Uterus (tissue), 4 donors: ENCODE results near the gene STOX2. TPM values are rescaled to one million over a fixed set of nuclear protein-coding genes. Genes with fewer than 3 reads are reported as not detected.

ENCODE experiments used
- DNase-seq, 2 donors: peaks; one replicate each; pipeline ENCODE4 v3.0.0-alpha.2; 2019 to 2020
- H3K27ac ChIP-seq, 2 donors: fragments of 200-600 bp; sonication (generic); 1 replicate in 1 of 2; 2 replicates in 1 of 2; pipeline ENCODE4 v1.5.1; 2016 to 2018
- H3K27me3 ChIP-seq, 2 donors: fragments of 200-600 bp; sonication (generic); one replicate each; pipeline ENCODE4 v1.5.1; 2018 to 2019; ENCODE audit warnings: control low read depth in 1 of 2
- H3K36me3 ChIP-seq, 2 donors: fragments of 200-600 bp; sonication (generic); one replicate each; pipeline ENCODE4 v1.5.1; 2019; ENCODE audit warnings: control low read depth in 1 of 2
- H3K4me1 ChIP-seq, 2 donors: fragments of 200-600 bp; sonication (generic); one replicate each; pipeline ENCODE4 v1.5.1; 2018 to 2019; ENCODE audit warnings: control low read depth in 1 of 2
- H3K4me3 ChIP-seq, 2 donors: fragments of 200-600 bp; sonication (generic); 1 replicate in 1 of 2; 2 replicates in 1 of 2; pipeline ENCODE4 v1.5.1; 2018 to 2019; ENCODE audit warnings: mild to moderate bottlenecking in 1 of 2
- H3K9me3 ChIP-seq, 2 donors: fragments of 200-600 bp; sonication (generic); one replicate each; pipeline ENCODE4 v1.5.1; 2019; ENCODE audit warnings: control low read depth in 1 of 2
- CTCF ChIP-seq, 4 experiments: fragments of 200-600 bp in 2 of 4; fragments of 450-650 bp in 2 of 4; sonication (generic) in 2 of 4; IDR thresholded peaks; one replicate each; pipeline ENCODE4 v1.5.1; 2016 to 2019; ENCODE audit warnings: antibody characterized with exemption in 4 of 4, mild to moderate bottlenecking in 2 of 4, moderate library complexity in 1 of 4
- POLR2A ChIP-seq, 2 donors: fragments of 450-650 bp; IDR thresholded peaks; one replicate each; pipeline ENCODE4 v1.6.1; 2016; ENCODE audit warnings: antibody characterized with exemption in 2 of 2, mild to moderate bottlenecking in 1 of 2, moderate library complexity in 1 of 2
- intact Hi-C: fragments of 100-400 bp; cut with DNase I; formaldehyde crosslinking; loops from one replicate; pipeline ENCODE4 v1.15.1; 2023; ENCODE audit warnings: low total_unique reads
- total RNA-seq, 4 donors: library from RNA; depleted of rRNA in 3 of 4; stranded (reverse); fragments of >200 nt in 3 of 4; gene quantifications; one replicate each; pipeline versions ENCODE4 v1.1.0 to v1.2.4, GENCODE V29; 2014 to 2023
- donor health status: DM: yes; HTN: yes; CAD: no.

STOX2 gene
- total RNA-seq, 4 donors from 2014 or later: 2.9 to 19.4 (median 11.1) TPM

- Histone ChIP-seq H3K27ac (no peak overlapping the region), H3K27me3 (no peaks in the 10 kb centered on the region), H3K4me1 (no peaks in the 10 kb centered on the region), H3K4me3 (no peak overlapping the region), H3K9me3 (no peaks in the 10 kb centered on the region), H3K36me3 (no peaks in the 10 kb centered on the region)
- no peak for DNase-seq
- intact Hi-C loops: no loop called here
- TF ChIP-seq POLR2A (IDR thresholded peaks at IDR 0.05): no peak
- TF ChIP-seq CTCF (IDR thresholded peaks at IDR 0.05): no peak
Observed at GRCh38 chr4:184016759-184017668, 111.9 kb downstream of the STOX2 start.

- H3K36me3 ChIP-seq: no peaks in the 10 kb centered on the region
- no peak overlapping the region for H3K4me3 ChIP-seq
- TF ChIP-seq POLR2A (IDR thresholded peaks at IDR 0.05) (no peak), CTCF (IDR thresholded peaks at IDR 0.05) (no peak)
- H3K27ac ChIP-seq: no peak overlapping the region
- intact Hi-C loops: no loop called here
- no peaks in the 10 kb centered on the region for H3K4me1 ChIP-seq
- H3K9me3 ChIP-seq: no peaks in the 10 kb centered on the region
- DNase-seq: no peak
- no peaks in the 10 kb centered on the region for H3K27me3 ChIP-seq
Observed at GRCh38 chr4:184019076-184019475, 114.0 kb downstream of the STOX2 start.

GRCh38 chr4:184019667-184020623, 114.8 kb downstream of the STOX2 start:
- intact Hi-C loops: no loop called here
- no peak for TF ChIP-seq CTCF (IDR thresholded peaks at IDR 0.05)
- no peak for TF ChIP-seq POLR2A (IDR thresholded peaks at IDR 0.05)

GRCh38 chr4:184021389-184021788, 116.3 kb downstream of the STOX2 start:
- TF ChIP-seq POLR2A (IDR thresholded peaks at IDR 0.05) (no peak), CTCF (IDR thresholded peaks at IDR 0.05) (no peak)
- Histone ChIP-seq H3K4me3 (no peak overlapping the region), H3K4me1 (no peaks in the 10 kb centered on the region), H3K9me3 (no peaks in the 10 kb centered on the region), H3K27me3 (no peaks in the 10 kb centered on the region), H3K27ac (no peak overlapping the region), H3K36me3 (no peaks in the 10 kb centered on the region)
- intact Hi-C loops: no loop called here
- no peak for DNase-seq

More at GRCh38 chr4:184019667-184020623, 114.8 kb downstream of the STOX2 start:
- no peaks in the 10 kb centered on the region for H3K27me3 ChIP-seq
- no peak for DNase-seq
- H3K36me3 ChIP-seq: no peaks in the 10 kb centered on the region
- H3K27ac ChIP-seq: no peak overlapping the region
- no peaks in the 10 kb centered on the region for H3K9me3 ChIP-seq
- no peaks in the 10 kb centered on the region for H3K4me1 ChIP-seq
- no peak overlapping the region for H3K4me3 ChIP-seq
